ENCODE data around the gene PPIF. TPM values are rescaled to one million over a fixed set of nuclear protein-coding genes. Genes with fewer than 3 reads are reported as not detected.

PPIF gene
- total RNA-seq, 6 experiments from 2014 or later: 66.1 to 109 (median 98.9) TPM

DNA sequence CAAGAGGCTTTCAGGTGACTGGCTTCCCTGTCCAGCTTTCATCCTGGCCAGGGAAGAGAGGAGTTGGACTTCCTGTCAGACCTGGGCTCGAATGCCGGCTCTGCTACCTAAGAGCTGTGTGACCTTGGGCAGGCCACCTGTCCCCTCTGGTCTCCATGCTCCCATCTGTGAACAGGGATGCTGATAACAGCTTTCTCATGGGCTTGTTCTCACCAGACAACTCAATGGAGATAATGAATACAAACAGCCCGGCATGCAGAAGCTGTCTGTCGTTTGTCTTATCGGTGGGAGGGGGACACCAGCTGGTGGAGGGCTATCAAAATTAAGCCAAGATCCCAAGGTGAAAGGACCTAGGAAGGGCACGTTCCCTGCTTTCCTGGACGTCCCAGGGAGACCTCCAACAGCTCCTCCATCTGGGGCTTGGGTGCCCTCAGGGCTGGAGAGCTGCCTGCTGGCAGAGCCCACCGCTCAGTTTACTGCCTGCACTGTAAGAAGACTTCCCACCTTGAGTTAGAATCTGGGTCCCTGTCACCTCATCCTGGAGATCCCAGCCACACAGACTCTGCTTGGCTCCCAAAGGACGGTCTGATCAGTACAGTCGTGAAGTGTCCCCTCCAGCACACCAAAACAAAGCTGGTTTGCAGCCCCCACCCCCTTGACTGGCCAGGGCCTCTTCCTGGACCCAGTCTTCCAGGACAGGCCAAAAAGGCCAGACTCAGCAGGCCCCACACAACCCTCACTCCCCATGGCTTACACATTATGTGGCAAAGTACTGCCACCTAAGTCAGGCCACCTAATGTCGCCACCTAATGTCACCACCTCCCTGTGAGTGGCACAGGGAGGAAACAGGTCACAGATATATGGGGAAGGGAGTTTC, 40.9 kb downstream of the PPIF start:
- no peak overlapping the region for H3K27ac Mint-ChIP-seq
- H3K9me3 Mint-ChIP-seq: no peaks in the 10 kb centered on the region
- TF ChIP-seq, protein P1, sequence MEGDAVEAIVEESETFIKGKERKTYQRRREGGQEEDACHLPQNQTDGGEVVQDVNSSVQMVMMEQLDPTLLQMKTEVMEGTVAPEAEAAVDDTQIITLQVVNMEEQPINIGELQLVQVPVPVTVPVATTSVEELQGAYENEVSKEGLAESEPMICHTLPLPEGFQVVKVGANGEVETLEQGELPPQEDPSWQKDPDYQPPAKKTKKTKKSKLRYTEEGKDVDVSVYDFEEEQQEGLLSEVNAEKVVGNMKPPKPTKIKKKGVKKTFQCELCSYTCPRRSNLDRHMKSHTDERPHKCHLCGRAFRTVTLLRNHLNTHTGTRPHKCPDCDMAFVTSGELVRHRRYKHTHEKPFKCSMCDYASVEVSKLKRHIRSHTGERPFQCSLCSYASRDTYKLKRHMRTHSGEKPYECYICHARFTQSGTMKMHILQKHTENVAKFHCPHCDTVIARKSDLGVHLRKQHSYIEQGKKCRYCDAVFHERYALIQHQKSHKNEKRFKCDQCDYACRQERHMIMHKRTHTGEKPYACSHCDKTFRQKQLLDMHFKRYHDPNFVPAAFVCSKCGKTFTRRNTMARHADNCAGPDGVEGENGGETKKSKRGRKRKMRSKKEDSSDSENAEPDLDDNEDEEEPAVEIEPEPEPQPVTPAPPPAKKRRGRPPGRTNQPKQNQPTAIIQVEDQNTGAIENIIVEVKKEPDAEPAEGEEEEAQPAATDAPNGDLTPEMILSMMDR (IDR thresholded peaks at IDR 0.05): no peak
- DNase-seq: no peak
- peaks cover 14% of the 10 kb centered on the region for H3K4me1 Mint-ChIP-seq (ENCODE audit: low read depth)
- peaks cover 10% of the 10 kb centered on the region for H3K36me3 Mint-ChIP-seq (ENCODE audit: low read depth)
- no peak overlapping the region for H3K4me3 Mint-ChIP-seq
- peaks cover 2% of the 10 kb centered on the region; the same call in 1 of the 2 replicates for H3K27me3 Mint-ChIP-seq (ENCODE audit: insufficient read depth)

DNA sequence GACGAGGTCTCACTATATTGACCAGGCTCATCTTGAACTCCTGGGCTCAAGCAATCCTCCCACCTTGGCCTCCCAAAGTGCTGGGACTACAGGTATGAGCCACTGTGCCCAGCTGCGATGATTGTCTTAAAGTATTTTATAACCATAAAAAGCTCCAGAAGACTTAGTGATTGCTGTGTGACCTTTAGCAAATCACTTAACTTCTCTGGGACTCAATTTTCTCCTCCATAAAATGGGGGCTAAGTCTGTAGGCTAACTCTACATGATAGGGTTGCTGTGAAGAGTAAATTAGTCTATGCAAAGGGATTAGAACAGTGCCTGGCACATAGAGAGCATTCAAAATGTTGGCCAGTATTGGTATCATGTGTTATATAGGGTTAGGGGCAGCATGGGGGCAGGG, 42.8 kb downstream of the PPIF start:
- Mint-ChIP-seq H3K27ac (no peak overlapping the region), H3K27me3 (ENCODE audit: insufficient read depth) (peaks cover 3% of the 10 kb centered on the region), H3K4me3 (no peak overlapping the region), H3K9me3 (no peaks in the 10 kb centered on the region), H3K36me3 (ENCODE audit: low read depth) (peaks cover 22% of the 10 kb centered on the region), H3K4me1 (ENCODE audit: low read depth) (peaks cover 14% of the 10 kb centered on the region)
- no peak for DNase-seq
- TF ChIP-seq, protein P1 (IDR thresholded peaks at IDR 0.05): no peak

DNA sequence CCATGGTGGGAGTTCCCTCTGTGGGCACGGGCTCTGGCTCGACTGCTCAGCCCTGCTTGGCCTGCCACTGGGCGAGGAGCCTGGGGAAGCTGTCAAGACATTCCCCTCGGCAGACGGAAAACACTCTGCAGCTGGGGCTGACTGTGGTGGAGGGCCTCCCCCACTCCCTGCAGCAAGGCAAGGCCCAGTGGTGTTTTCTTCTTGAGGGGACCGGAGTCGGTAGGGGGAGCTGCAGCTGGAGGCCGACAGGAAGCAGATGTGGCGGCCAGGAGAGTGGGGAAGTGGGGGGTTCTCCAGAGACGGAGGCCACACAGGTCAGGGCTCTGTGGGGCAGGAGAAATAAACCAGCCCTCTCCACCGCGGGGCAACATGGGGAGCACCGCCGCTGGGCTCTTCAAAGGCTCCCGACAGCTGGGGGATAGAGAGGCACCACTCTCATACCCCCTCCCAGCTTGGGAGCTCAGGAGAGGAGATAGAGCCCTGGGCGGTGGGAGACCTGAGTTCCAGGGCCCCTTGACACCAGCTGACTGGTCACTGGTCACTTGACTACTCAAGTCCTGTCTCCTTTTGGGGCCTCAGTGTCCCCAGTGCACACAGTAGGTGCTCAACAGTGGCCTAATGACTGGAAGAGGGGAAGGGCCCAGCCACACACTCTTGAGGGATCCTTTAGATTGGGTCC, 43.4 kb downstream of the PPIF start:
- Mint-ChIP-seq H3K4me3 (no peak overlapping the region), H3K27ac (peak overlapping the region; percentile 61), H3K9me3 (no peaks in the 10 kb centered on the region), H3K4me1 (ENCODE audit: low read depth) (peaks cover 14% of the 10 kb centered on the region), H3K36me3 (ENCODE audit: low read depth) (peaks cover 26% of the 10 kb centered on the region), H3K27me3 (ENCODE audit: insufficient read depth) (peaks cover 3% of the 10 kb centered on the region)
- TF ChIP-seq, protein P1 (IDR thresholded peaks at IDR 0.05): no peak
- DNase-seq: no peak

DNA sequence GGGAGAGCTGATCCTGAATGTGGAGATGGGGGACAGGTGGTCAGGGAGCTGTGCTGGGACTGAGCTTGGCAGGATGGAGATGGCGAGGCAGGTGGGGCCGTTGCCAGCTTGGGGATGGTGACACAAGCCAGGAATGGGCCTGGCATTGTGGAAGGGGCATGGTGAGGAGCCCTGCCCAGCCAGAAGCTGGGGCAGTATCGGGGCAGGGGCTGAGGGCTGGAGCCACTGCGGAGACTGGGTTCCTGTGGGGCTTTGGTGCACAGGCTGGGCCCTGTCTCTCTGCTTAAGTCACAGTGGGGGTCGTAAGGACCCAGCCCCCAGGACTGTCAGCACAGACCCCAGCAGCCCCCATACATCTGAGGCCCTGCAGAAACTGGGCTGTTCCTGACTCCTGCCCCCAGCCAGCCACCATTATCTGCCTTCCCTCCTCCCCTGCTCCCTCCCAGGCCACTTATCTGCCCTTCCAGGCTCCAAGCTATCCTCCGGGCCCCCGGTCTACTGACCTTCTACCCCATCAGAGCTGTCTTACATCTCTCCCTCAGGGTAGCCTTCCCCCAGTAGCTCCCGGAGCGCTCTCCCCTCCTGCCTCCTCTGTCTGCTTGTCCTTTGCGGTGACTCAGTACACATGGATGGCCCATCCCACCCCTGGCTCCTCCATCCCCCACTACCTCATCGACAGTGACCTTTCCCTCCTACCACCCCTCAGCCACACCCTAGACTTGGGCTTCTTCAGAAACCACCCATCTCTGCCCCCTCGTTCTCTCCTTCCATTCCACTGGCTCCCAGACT, 44.2 kb downstream of the PPIF start:
- no peak overlapping the region for H3K4me3 Mint-ChIP-seq
- TF ChIP-seq, protein P1 (IDR thresholded peaks at IDR 0.05): no peak
- peaks cover 3% of the 10 kb centered on the region for H3K27me3 Mint-ChIP-seq (ENCODE audit: insufficient read depth)
- no peaks in the 10 kb centered on the region for H3K9me3 Mint-ChIP-seq
- peaks cover 14% of the 10 kb centered on the region for H3K4me1 Mint-ChIP-seq (ENCODE audit: low read depth)
- H3K36me3 Mint-ChIP-seq (ENCODE audit: low read depth): peaks cover 31% of the 10 kb centered on the region
- peak overlapping the region; percentile 61 for H3K27ac Mint-ChIP-seq
- DNase-seq: no peak

DNA sequence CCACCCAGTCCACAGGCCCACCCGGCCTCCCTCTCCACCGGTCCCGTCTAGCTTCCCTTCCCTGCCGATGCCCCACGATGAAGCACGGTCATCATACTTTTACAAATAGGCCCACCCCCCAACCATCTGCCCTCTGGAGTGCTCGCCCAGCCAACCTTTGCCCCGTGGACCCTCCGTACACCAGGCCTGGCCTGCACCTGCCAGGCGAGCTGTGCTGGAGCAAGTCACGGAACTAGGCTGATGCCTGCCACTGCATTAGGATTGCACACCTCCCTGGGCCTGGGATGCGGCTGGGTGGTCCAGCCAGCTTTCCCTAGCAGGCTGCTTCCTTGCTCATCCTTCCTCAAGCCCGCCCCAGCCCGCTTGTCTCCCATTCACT, 44.7 kb downstream of the PPIF start:
- peaks cover 3% of the 10 kb centered on the region for H3K27me3 Mint-ChIP-seq (ENCODE audit: insufficient read depth)
- no peak overlapping the region for H3K27ac Mint-ChIP-seq
- H3K9me3 Mint-ChIP-seq: no peaks in the 10 kb centered on the region
- DNase-seq: no peak
- H3K4me3 Mint-ChIP-seq: no peak overlapping the region
- peaks cover 19% of the 10 kb centered on the region for H3K4me1 Mint-ChIP-seq (ENCODE audit: low read depth)
- TF ChIP-seq, protein P1 (IDR thresholded peaks at IDR 0.05): no peak
- H3K36me3 Mint-ChIP-seq (ENCODE audit: low read depth): peaks cover 31% of the 10 kb centered on the region

All from HFFc6 (cell line).